GM12865 (cell line): Measurements from ENCODE around the gene REEP5.

Experiments used
- DNase-seq: peaks from one replicate; pipeline ENCODE4 v3.0.0; 2010; ENCODE audit warnings: low read depth
- H3K4me3 ChIP-seq: 2 replicates; pipeline ENCODE4 v1.5.1; 2011; ENCODE audit warnings: mild to moderate bottlenecking, low read depth, low read length, control low read depth
- TF ChIP-seq, protein P1 (sequence below): IDR thresholded peaks from 2 replicates; pipeline ENCODE4 v1.5.1; 2011; ENCODE audit warnings: low read length, control low read depth, low read depth, inconsistent platforms; ENCODE audit not compliant: insufficient read depth; ENCODE audit errors: missing control alignments

REEP5 gene

GRCh38 chr5:112951124-112951702, 29.2 kb upstream of the REEP5 start:
- DNase-seq = peak; percentile 88
- no peak overlapping the region for H3K4me3 ChIP-seq
- TF ChIP-seq, protein P1, sequence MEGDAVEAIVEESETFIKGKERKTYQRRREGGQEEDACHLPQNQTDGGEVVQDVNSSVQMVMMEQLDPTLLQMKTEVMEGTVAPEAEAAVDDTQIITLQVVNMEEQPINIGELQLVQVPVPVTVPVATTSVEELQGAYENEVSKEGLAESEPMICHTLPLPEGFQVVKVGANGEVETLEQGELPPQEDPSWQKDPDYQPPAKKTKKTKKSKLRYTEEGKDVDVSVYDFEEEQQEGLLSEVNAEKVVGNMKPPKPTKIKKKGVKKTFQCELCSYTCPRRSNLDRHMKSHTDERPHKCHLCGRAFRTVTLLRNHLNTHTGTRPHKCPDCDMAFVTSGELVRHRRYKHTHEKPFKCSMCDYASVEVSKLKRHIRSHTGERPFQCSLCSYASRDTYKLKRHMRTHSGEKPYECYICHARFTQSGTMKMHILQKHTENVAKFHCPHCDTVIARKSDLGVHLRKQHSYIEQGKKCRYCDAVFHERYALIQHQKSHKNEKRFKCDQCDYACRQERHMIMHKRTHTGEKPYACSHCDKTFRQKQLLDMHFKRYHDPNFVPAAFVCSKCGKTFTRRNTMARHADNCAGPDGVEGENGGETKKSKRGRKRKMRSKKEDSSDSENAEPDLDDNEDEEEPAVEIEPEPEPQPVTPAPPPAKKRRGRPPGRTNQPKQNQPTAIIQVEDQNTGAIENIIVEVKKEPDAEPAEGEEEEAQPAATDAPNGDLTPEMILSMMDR = no peak

DNA sequence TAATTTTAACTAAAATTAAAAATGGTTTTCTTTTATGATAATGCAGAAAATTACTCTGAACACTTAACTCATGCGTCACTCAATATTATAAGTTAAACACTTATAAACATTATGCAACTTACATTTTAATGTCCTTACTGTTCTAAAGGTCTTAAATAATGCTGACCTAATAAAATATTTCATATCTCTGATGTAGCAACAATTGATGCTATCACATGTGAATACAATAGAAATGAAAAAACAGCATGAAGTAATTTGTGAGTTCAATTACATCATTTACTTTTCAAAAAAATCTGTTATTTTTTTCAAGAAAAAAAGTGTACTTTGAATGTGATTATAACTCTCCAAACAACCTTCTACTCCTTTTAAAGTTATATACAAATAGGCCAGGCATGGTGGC, 26.4 kb upstream of the REEP5 start:
- TF ChIP-seq, protein P1 = no peak
- no peak for DNase-seq

GRCh38 chr5:112940670-112941069, 18.6 kb upstream of the REEP5 start:
- H3K4me3 ChIP-seq = no peak overlapping the region
- TF ChIP-seq, protein P1 = no peak
- DNase-seq = no peak

More for the DNA sequence above, 26.4 kb upstream of the REEP5 start:
- no peak overlapping the region for H3K4me3 ChIP-seq

- TF ChIP-seq, protein P1 = no peak
- DNase-seq = no peak
- H3K4me3 ChIP-seq = no peak overlapping the region
Measured at GRCh38 chr5:112938286-112938685, 16.3 kb upstream of the REEP5 start.

GRCh38 chr5:112935675-112936074, 13.6 kb upstream of the REEP5 start:
- H3K4me3 ChIP-seq = no peak overlapping the region
- TF ChIP-seq, protein P1 = no peak
- DNase-seq = no peak

GRCh38 chr5:112934366-112934663, 12.3 kb upstream of the REEP5 start:
- TF ChIP-seq, protein P1 = no peak
- no peak for DNase-seq
- no peak overlapping the region for H3K4me3 ChIP-seq

DNA sequence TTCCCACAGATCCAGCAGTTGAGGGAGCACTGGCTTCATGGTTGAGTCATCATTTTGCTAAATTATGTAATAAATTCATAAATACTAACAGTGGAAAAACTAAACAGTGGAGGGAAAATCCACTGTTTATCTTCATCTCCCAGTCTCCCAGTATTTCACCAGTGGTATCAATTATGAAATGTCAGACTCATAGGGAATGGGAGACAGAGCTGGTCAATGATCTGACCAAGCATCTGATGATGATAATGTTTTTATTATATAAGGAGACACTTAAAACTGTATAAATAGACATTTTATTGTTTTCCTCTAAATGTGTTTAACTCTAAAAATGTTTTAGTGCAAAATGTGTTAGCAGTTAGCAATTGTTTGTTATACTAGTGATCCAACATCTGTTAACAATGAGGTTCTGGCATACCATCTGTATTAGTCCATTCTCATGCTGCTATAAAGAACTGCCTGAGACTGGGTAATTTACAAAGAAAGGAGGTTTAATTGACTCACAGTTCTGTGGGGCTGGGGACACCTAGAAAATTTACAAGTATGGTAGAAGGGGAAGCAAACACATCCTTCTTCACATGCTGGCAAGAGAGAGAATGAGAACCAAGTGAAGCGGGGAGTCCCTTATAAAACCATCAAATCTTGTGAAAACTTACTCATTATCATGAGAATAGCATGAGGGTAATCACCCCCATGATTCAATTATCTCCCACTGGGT, 11.8 kb upstream of the REEP5 start:
- TF ChIP-seq, protein P1 = no peak
- no peak overlapping the region for H3K4me3 ChIP-seq

More for the DNA sequence above, 11.8 kb upstream of the REEP5 start:
- no peak for DNase-seq
